Posterior vena cava (tissue), 2 donors: Measurements from ENCODE around the gene PAPOLG. TPM values are rescaled to one million over a fixed set of nuclear protein-coding genes. Genes with fewer than 3 reads are reported as not detected.
"Not testable (repeated sequence)": the region's sequence is repeated elsewhere in the genome, so short reads cannot be mapped to it uniquely, and the experiment has no call there.

ENCODE experiments used
- DNase-seq: peaks from one replicate; pipeline ENCODE4 v3.0.0-alpha.2; 2020; ENCODE audit warnings: low spot score
- intact Hi-C, 2 donors: fragments of 100-400 bp; cut with DNase I; formaldehyde crosslinking; loops; one replicate each; pipeline versions ENCODE4 v1.14.1 to v1.14.2; 2022 to 2023
- total RNA-seq, 2 donors: library from RNA; stranded (reverse); fragmentation: NEBNext Ultra II Directional; extraction: Animal tissue kit (Norgen Biotek cat#: 25700); gene quantifications; one replicate each; pipeline ENCODE4 v1.2.1, GENCODE V29; 2021
- donor health status: DM: yes; HTN: yes; CAD: no.
- donor health status: DM: yes; HTN: yes; CAD: no.

PAPOLG gene
- total RNA-seq, 2 donors from 2014 or later: 9.3 to 9.9 TPM

GRCh38 chr2:60819936-60820335 is 63.9 kb downstream of the PAPOLG start:
- intact Hi-C loops: no loop called here

GRCh38 chr2:60820416-60821132 is 64.5 kb downstream of the PAPOLG start:
- no peak for DNase-seq
- intact Hi-C loops: no loop called here

More at GRCh38 chr2:60819936-60820335, 63.9 kb downstream of the PAPOLG start:
- DNase-seq: no peak

- no peak for DNase-seq
- intact Hi-C loops: no loop called here
Observed at GRCh38 chr2:60821133-60821469, 65.0 kb downstream of the PAPOLG start.

- no peak for DNase-seq
- intact Hi-C loops: no loop called here
Observed at GRCh38 chr2:60821587-60822302, 65.7 kb downstream of the PAPOLG start.

GRCh38 chr2:60822987-60823386 is 66.9 kb downstream of the PAPOLG start:
- intact Hi-C loops: no loop called here

GRCh38 chr2:60823694-60824305 is 67.7 kb downstream of the PAPOLG start:
- intact Hi-C loops: no loop called here
- DNase-seq: no peak

More at GRCh38 chr2:60822987-60823386, 66.9 kb downstream of the PAPOLG start:
- no peak for DNase-seq

- no peak for DNase-seq
- intact Hi-C loops: no loop called here
Observed at GRCh38 chr2:60825666-60826065, 69.6 kb downstream of the PAPOLG start.

GRCh38 chr2:60826111-60826510 is 70.0 kb downstream of the PAPOLG start:
- intact Hi-C loops: no loop called here
- no peak for DNase-seq

GRCh38 chr2:60826860-60827259 is 70.8 kb downstream of the PAPOLG start:
- intact Hi-C loops, DNase-seq: not testable (repeated sequence)

GRCh38 chr2:60827369-60827768 is 71.3 kb downstream of the PAPOLG start:
- intact Hi-C loops: no loop called here
- DNase-seq: no peak

GRCh38 chr2:60830991-60831390 is 74.9 kb downstream of the PAPOLG start:
- intact Hi-C loops: no loop called here
- no peak for DNase-seq

- intact Hi-C loops: no loop called here
- no peak for DNase-seq
Observed at GRCh38 chr2:60831921-60832320, 75.9 kb downstream of the PAPOLG start.

GRCh38 chr2:60832621-60833020 is 76.6 kb downstream of the PAPOLG start:
- intact Hi-C loops: no loop called here
- no peak for DNase-seq

GRCh38 chr2:60834270-60834717 is 78.2 kb downstream of the PAPOLG start:
- no peak for DNase-seq
- intact Hi-C loops: no loop called here

GRCh38 chr2:60836491-60836890 is 80.4 kb downstream of the PAPOLG start:
- intact Hi-C loops: no loop called here
- DNase-seq: no peak

GRCh38 chr2:60837123-60837522 is 81.1 kb downstream of the PAPOLG start:
- no peak for DNase-seq

GRCh38 chr2:60838481-60838880 is 82.4 kb downstream of the PAPOLG start:
- no peak for DNase-seq

More at GRCh38 chr2:60837123-60837522, 81.1 kb downstream of the PAPOLG start:
- intact Hi-C loops: no loop called here

GRCh38 chr2:60839126-60839813 is 83.2 kb downstream of the PAPOLG start:
- DNase-seq: no peak
- intact Hi-C loops: no loop called here

More at GRCh38 chr2:60838481-60838880, 82.4 kb downstream of the PAPOLG start:
- intact Hi-C loops: no loop called here

- intact Hi-C loops: no loop called here
- no peak for DNase-seq
Observed at GRCh38 chr2:60840880-60841279, 84.8 kb downstream of the PAPOLG start.

- DNase-seq: no peak
- intact Hi-C loops: no loop called here
Observed at GRCh38 chr2:60843006-60843405, 86.9 kb downstream of the PAPOLG start.
